Prostate gland (tissue), 2 donors: ENCODE results near the gene AMN.

Experiments
- POLR2A ChIP-seq: fragments of 450-650 bp; IDR thresholded peaks from one replicate; pipeline ENCODE4 v1.6.1; 2016; ENCODE audit warnings: antibody characterized with exemption, mild to moderate bottlenecking
- POLR2AphosphoS5 ChIP-seq: sonication (generic); formaldehyde crosslinking; IDR thresholded peaks from one replicate; pipeline ENCODE4 v1.6.1; 2017; ENCODE audit warnings: antibody characterized with exemption
- TF ChIP-seq, protein P1 (sequence below), 4 experiments: fragments of 200-600 bp in 2 of 4; fragments of 450-650 bp in 2 of 4; sonication (generic) in 2 of 4; IDR thresholded peaks; 1 replicate in 3 of 4; 2 replicates in 1 of 4; pipeline ENCODE4 v1.5.1; 2016 to 2019; ENCODE audit warnings: antibody characterized with exemption in 4 of 4, mild to moderate bottlenecking in 2 of 4, moderate library complexity in 2 of 4

DNA sequence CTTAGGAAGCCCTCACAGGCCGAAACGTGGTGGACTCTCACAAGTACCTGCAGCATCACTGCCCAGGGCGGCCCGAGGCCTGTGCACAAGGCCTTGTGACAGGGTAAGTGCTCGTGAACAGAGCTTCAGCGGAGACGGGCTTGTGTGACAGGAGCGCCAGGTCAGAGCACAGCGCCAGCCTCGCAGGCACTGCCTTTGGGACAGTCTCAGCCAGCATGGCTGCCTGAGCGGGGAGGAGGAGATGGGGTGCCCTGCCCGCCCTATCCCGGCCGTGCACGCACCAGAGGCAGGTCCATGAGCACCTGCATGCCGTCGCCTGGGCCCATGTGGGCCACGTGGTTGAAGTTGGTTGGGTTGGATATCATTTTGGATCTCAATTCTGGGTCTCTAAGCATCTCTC lies 16.9 kb downstream of the AMN start:
- TF ChIP-seq POLR2A = no peak
- TF ChIP-seq, protein P1, sequence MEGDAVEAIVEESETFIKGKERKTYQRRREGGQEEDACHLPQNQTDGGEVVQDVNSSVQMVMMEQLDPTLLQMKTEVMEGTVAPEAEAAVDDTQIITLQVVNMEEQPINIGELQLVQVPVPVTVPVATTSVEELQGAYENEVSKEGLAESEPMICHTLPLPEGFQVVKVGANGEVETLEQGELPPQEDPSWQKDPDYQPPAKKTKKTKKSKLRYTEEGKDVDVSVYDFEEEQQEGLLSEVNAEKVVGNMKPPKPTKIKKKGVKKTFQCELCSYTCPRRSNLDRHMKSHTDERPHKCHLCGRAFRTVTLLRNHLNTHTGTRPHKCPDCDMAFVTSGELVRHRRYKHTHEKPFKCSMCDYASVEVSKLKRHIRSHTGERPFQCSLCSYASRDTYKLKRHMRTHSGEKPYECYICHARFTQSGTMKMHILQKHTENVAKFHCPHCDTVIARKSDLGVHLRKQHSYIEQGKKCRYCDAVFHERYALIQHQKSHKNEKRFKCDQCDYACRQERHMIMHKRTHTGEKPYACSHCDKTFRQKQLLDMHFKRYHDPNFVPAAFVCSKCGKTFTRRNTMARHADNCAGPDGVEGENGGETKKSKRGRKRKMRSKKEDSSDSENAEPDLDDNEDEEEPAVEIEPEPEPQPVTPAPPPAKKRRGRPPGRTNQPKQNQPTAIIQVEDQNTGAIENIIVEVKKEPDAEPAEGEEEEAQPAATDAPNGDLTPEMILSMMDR (IDR thresholded peaks at IDR 0.05) = no peak
- TF ChIP-seq POLR2AphosphoS5 = no peak
